ENCODE measurements around the gene TMEM52.

Gene TMEM52

GRCh38 chr1:1955621-1956094, 36.6 kb upstream of the TMEM52 start:
- H3K27ac ChIP-seq (ENCODE audit: poor library complexity, severe bottlenecking), result no peak overlapping the region
- DNase-seq (ENCODE audit: low spot score), result no peak
- no peak; the same call in 2 of the 3 replicates for ATAC-seq (ENCODE audit: low read depth)
- no peaks in the 10 kb centered on the region for H3K36me3 ChIP-seq (ENCODE audit: low read depth)
- H3K9me3 ChIP-seq (ENCODE audit: severe bottlenecking), result no peaks in the 10 kb centered on the region
- no peaks in the 10 kb centered on the region for H3K27me3 ChIP-seq (ENCODE audit: insufficient read depth, poor library complexity, severe bottlenecking)
- no peak for TF ChIP-seq CTCF (IDR thresholded peaks at IDR 0.05; ENCODE audit: poor library complexity, severe bottlenecking)
- H3K4me1 ChIP-seq (ENCODE audit: insufficient read depth, poor library complexity, severe bottlenecking), result peaks cover 13% of the 10 kb centered on the region
- H3K4me3 ChIP-seq (ENCODE audit: severe bottlenecking), result no peak overlapping the region

GRCh38 chr1:1954831-1955441, 35.9 kb upstream of the TMEM52 start:
- ATAC-seq (ENCODE audit: low read depth) (no peak), DNase-seq (ENCODE audit: low spot score) (no peak)
- no peak for TF ChIP-seq CTCF (IDR thresholded peaks at IDR 0.05; ENCODE audit: poor library complexity, severe bottlenecking)

GRCh38 chr1:1954015-1954414, 34.9 kb upstream of the TMEM52 start:
- no peak for TF ChIP-seq CTCF (IDR thresholded peaks at IDR 0.05; ENCODE audit: poor library complexity, severe bottlenecking)
- H3K4me1 ChIP-seq (ENCODE audit: insufficient read depth, poor library complexity, severe bottlenecking), result peaks cover 7% of the 10 kb centered on the region
- ATAC-seq (ENCODE audit: low read depth) (no peak), DNase-seq (ENCODE audit: low spot score) (no peak)
- no peaks in the 10 kb centered on the region for H3K27me3 ChIP-seq (ENCODE audit: insufficient read depth, poor library complexity, severe bottlenecking)
- no peak overlapping the region for H3K4me3 ChIP-seq (ENCODE audit: severe bottlenecking)
- H3K9me3 ChIP-seq (ENCODE audit: severe bottlenecking), result no peaks in the 10 kb centered on the region
- H3K36me3 ChIP-seq (ENCODE audit: low read depth), result no peaks in the 10 kb centered on the region
- H3K27ac ChIP-seq (ENCODE audit: poor library complexity, severe bottlenecking), result no peak overlapping the region

More at GRCh38 chr1:1954831-1955441, 35.9 kb upstream of the TMEM52 start:
- Histone ChIP-seq H3K4me3 (ENCODE audit: severe bottlenecking) (no peak overlapping the region), H3K27me3 (ENCODE audit: insufficient read depth, poor library complexity, severe bottlenecking) (no peaks in the 10 kb centered on the region), H3K4me1 (ENCODE audit: insufficient read depth, poor library complexity, severe bottlenecking) (peaks cover 9% of the 10 kb centered on the region), H3K27ac (ENCODE audit: poor library complexity, severe bottlenecking) (no peak overlapping the region), H3K9me3 (ENCODE audit: severe bottlenecking) (no peaks in the 10 kb centered on the region), H3K36me3 (ENCODE audit: low read depth) (no peaks in the 10 kb centered on the region)

GRCh38 chr1:1950940-1951339, 31.9 kb upstream of the TMEM52 start:
- Histone ChIP-seq H3K27ac (ENCODE audit: poor library complexity, severe bottlenecking) (no peak overlapping the region), H3K27me3 (ENCODE audit: insufficient read depth, poor library complexity, severe bottlenecking) (no peaks in the 10 kb centered on the region), H3K9me3 (ENCODE audit: severe bottlenecking) (no peaks in the 10 kb centered on the region), H3K36me3 (ENCODE audit: low read depth) (no peaks in the 10 kb centered on the region), H3K4me3 (ENCODE audit: severe bottlenecking) (no peak overlapping the region), H3K4me1 (ENCODE audit: insufficient read depth, poor library complexity, severe bottlenecking) (no peaks in the 10 kb centered on the region)
- ATAC-seq (ENCODE audit: low read depth), result no peak
- no peak for DNase-seq (ENCODE audit: low spot score)
- no peak for TF ChIP-seq CTCF (IDR thresholded peaks at IDR 0.05; ENCODE audit: poor library complexity, severe bottlenecking)

- Histone ChIP-seq H3K36me3 (ENCODE audit: low read depth) (no peaks in the 10 kb centered on the region), H3K4me3 (ENCODE audit: severe bottlenecking) (no peak overlapping the region), H3K27ac (ENCODE audit: poor library complexity, severe bottlenecking) (no peak overlapping the region), H3K27me3 (ENCODE audit: insufficient read depth, poor library complexity, severe bottlenecking) (no peaks in the 10 kb centered on the region), H3K4me1 (ENCODE audit: insufficient read depth, poor library complexity, severe bottlenecking) (no peaks in the 10 kb centered on the region), H3K9me3 (ENCODE audit: severe bottlenecking) (no peaks in the 10 kb centered on the region)
- DNase-seq (ENCODE audit: low spot score), result no peak
- TF ChIP-seq CTCF (IDR thresholded peaks at IDR 0.05; ENCODE audit: poor library complexity, severe bottlenecking), result no peak
- no peak for ATAC-seq (ENCODE audit: low read depth)
These were observed 29.7 kb upstream of the TMEM52 start for GRCh38 chr1:1948783-1949182.
